CD4-positive, alpha-beta T cell treated with Interleukin-12 subunit alpha and Interleukin-12 subunit beta, for 1 hour (primary cell): ENCODE results near the gene SIAH1.
"Not testable (repeated sequence)": the region's sequence is repeated elsewhere in the genome, so short reads cannot be mapped to it uniquely, and the experiment has no call there.

ENCODE experiments used
- DNase-seq: peaks from one replicate; pipeline ENCODE4 v3.0.0-alpha.2; 2020

Gene SIAH1

DNA sequence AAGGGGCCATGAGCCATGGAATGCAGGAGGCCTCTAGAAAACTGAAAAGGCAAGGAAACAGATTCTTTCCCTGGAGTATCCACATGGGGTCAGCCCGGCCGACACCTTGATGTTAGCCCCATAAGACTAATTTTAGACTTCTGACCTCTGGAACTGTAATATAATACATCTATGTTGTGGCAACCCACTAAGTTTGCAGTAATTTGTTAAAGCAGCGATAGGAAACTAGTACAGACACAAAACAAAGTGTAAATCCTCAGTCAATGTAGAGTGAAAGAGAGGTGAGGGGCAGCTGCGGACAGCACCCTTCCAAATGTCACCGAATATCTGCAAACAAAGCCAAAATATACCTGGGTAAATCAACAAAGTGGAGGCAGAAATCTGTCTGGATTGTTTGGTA lies 7.2 kb upstream of the SIAH1 start:
- no peak for DNase-seq

DNA sequence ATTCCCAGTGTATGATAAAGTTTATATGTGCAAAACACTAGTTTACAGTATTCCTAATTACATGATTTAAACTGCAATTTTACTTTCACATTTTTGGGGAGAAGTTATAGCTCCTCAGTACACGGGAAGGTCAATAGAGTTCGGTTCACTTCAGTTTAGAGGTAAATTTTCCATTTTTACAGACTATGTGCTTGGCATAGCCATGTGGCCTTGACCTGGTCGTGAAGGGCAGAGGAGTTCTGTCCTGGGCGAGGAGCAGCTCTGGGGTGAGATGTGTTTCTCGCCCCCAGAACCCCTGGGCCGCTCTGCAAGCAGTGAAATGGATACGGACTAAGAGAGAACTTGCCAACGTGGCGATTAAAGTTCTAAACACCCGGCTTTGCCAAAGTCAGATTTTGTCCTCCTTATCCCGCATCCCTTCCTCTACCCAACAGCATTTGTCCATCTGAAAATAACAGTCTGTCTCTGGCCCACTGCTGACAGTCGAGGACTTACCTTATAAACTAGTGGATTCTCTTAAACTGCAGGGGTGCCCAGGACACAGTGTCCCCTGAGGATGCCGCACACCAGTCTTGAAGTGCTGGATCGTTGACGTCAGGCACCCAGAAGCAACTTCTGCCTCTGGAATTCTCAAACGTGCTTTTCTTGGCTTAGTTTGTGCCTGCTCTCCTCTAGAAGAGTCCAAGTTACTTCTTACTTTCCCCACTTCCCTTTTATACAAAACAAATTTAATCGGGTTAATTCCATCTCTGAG lies 1.5 kb upstream of the SIAH1 start:
- no peak for DNase-seq

DNA sequence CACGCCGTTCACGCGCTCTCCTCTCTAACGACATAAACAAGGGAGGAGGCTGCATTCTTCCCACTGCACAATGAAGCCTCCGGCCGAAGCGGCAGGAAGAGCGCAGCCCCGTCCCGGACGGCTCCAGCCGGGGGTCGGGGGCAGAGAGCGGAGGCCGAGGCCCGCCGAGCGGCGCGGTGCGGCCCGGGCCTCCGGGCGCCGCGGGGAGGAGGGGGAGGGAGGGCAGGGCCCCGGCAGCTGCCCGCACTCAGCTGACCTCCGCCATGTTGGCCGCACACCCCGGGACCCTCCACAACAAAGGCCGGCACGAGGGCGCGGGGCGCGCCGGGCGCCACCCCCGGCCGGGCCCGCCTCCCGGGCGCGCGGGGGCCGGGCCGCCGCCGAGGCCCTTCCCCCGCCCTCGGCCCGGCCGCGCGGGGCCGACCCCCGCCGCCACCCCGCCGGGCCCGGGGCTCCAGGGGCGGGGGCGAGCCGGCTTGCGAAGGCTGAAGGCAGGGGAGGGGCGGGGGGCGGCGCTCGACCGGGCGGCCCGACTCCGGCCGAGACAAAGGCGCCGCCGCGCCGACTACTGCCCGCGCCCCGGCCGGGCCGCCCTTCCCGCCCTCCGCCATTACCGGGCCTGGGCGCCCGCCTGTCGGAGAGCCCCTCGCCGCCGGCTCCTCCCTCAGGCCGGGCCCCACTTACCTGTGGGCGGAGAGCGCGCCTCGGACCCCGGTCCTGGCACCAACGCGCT lies 527 bp downstream of the SIAH1 start:
- DNase-seq: peak; percentile 53

DNA sequence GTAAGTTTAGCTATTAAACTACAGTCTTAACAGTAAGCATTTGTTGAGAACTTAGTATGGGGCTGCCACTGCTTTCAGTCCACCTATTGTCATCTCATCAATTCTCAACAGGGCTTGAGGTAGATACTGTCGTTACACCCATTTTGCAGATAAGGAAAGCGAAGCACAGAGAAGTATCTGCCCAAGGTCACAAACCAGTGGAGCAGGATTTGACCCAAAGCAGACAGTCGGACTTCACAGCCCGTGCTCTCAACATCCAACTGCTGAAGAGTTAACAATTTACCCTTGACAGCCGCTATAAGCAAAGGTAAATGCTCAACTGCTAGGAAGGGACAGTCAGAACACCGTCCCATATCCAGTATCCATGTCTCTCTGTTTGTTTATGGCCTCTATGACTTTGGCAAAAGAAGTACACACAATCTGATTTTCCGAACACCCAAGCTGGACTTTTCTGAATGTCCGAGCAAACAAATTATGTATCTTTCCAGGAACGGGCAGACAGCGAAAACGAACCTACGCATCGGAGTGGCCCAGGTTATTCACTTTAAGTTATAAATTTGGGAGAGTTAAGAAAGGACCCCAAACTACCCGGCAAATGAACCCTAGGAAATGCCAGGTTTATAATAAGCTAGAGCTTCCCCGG lies 1.2 kb downstream of the SIAH1 start:
- peak; percentile 6 for DNase-seq

DNA sequence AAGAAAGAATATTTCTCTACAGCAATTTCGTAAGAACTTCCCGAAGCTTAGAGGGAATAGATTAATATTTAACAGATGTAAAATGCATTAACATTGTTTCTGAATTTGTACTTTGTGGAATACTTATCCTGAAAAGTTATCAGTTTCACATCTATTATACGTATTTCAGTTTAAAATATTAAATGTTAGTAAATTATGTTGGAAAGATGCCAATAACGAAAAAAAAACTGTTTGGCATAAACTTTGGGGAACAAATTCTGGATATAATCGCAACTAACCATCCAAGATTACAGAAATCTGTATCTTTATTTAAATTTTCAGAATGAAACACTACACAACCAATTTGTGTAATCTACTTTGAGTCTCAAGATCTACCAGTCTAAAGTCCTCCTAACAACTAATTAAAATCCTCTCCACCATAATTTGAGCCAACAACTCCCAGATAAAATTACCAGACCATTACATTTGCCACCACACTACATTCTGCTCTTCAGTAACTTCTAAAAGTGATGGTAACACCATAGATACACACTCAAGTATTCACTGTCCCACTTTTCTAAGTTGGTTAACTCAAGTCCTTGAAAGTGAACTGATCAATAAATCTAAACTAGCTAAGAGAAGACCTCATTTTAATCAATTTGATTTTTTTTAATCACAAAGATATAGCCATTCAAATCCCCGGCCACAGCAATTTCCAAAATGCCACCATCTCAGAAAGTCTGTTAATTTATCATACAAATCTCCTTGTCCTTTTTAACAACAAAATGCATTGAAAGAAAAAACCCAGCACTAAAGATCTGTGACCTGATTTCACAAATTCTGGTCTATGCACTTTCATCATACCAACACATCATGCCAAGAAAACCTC lies 2.0 kb downstream of the SIAH1 start:
- no peak for DNase-seq

DNA sequence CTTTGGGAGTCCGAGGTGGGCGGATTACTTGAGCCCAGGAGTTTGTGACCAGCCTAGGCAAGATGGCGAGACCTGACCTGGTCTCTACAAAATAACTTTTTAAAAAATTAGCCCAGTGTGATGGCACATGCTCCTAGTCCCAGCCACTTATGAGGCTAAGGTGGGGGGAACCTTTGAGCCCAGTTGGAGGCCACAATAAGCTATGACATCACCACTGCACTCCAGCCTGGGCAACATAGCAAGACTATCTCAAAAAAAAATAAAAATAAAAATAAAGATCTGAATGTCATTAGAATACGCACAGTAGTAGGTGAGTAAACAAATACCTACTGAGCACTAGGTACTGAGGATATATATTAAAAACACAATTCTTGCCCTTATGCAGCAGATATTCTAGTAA lies 3.1 kb downstream of the SIAH1 start:
- no peak for DNase-seq

DNA sequence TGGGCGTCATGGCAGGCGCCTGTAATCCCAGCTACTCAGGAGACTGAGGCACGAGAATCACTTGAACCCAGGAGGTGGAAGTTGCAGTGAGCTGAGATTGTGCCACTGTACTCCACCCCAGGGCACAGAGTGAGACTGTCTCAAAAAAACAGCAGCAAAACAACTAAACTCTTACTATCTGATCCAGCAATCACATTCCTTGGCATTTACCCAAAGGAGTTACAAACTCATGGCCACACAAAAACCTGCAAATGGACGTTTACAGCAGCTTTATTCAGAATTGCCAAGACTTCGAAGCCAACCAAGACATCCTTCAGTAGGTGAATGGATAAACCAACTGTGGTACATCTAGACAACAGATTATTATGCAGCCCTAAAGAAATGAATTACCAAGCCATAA lies 4.0 kb downstream of the SIAH1 start:
- no peak for DNase-seq

DNA sequence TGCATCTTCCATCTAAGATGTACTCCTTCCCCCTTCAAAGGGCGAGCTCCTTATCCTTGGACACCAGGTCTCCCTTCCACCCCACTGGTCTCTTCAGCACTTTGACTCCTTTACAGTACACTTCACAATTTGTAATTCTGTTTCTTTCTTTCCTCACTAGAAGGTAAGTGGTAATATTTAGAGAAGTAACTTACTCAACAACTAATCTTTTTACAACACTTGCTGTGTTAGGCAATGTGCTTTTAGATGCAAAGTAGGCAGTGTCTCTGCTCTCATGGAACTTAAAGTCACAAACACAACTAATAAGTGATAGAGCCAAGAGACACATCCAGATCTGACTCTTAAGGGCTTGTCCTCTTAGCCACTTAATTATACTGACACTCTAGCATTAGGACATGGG lies 6.4 kb downstream of the SIAH1 start:
- no peak for DNase-seq

DNA sequence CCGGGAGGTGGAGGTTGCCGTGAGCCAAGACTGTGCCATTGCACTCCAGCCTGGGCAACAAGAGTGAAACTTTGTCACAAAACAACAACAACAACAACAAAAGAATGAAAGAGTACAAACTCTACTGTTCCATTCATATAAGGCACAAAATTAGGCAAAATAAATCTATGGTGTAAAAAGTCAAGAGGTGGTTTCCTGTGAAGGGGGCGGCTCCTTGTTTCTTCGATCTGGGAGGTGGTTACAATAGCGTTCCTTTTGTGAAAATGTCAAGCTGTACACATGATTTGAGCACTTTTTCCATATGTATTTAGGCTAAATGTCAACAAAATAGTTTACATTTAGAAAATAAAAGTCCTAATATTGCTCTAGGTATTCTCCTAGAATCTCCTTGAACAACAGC lies 6.9 kb downstream of the SIAH1 start:
- DNase-seq: no peak

DNA sequence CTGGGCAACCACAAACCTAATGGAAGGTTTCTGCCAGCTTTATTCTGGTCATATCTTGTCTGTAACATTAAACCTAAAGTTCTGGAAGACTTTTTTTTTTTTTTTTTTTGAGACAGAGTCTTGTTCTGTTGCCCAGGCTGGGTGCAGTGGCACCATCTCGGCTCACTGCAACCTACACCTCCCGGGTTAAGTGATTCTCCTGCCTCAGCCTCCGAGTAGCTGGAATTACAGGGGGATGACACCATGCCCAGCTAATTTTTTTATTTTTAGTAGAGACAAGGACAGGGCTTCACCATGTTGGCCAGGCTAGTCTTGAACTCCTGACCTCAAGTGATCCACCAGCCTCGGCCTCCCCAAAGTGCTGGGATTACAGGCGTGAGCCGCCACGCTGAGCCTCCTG lies 7.9 kb downstream of the SIAH1 start:
- DNase-seq: not testable (repeated sequence)

DNA sequence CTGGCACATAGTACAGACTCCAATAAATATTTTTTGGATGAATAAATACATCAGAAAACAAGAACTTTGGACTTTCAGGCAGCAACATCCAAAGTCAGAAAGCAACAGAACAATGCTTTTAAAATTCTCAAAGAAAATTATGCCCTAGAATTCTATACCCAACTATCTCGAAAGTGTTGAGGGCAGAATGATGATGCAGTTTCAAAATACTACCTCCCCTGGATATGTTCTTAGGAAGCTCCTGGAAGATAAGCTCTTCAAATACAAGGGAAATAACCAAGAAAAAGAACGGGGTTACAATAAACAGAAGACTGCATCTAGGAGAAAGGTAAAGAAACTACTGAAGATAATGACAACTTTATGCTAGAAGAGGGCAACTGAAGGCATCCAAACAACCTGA lies 11.0 kb downstream of the SIAH1 start:
- DNase-seq: no peak

DNA sequence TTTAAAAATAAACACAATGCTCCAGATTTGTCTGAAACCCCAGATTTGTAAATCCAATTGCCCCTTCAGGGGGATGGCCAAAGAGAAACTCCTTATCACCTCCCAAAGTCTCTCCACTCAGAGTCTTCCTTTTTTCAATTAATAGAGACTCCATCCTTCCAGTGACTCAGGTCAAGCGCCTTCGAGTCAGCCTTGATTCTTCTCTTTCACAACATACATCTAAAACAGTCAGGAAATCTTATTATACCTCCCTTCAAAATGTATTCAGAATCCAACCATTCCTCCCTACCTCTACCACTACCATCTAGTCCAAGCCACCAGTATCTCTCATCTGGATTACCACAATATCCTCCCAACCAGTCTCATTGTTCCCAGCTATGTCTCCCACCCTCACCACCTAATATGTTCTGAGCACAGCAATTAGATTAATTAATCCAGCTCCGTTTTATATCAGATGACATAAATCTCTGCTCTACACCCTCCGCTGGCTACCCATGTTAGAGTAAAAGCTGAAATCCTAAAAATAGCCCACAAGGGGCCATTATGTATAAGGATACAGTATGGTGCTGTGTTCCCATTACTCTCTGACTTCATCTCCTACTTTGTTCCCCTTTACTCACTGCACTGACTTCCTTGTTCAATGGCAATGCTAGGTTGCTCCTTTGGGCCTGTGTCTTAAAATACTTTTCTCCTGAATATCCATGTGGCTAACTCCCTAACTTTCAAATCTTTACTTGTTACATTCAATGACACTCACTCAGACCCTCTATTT lies 11.8 kb downstream of the SIAH1 start:
- no peak for DNase-seq

DNA sequence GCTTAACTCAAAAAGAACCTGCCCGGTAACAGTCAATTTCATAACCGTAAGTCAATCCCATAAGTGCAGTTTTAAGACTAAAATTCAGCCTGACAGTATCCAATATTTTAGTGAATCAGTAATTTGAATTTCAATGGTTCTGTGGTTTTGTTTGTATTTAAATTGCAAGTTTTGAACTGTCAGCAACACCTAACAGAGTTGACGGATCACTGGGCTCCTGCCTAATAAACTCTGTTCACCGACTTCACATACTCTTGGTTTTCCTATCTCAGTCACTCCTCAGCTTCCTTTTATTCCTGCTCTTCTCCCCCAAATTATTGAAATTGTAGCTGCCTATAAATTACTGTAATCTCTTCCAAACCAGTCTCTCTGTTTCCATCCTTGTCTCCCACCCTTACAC lies 12.5 kb downstream of the SIAH1 start:
- no peak for DNase-seq

DNA sequence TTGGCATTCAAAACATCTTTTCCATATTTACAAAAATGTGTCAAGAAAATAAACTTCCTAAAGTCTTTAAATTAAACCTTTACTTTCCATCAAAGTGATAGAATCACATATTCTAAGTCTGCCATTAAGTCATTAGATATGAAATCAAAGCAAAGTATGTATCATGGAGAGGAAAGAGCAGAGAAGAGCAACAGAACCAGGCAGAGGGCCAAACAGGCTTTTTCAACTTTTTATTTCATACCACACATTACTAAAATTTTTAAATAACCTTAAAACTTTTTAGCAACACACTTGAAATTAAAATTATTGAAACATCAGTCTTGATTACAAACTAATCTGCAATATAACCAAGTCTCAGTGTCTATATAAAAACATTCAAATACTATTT lies 13.8 kb downstream of the SIAH1 start:
- DNase-seq: no peak

DNA sequence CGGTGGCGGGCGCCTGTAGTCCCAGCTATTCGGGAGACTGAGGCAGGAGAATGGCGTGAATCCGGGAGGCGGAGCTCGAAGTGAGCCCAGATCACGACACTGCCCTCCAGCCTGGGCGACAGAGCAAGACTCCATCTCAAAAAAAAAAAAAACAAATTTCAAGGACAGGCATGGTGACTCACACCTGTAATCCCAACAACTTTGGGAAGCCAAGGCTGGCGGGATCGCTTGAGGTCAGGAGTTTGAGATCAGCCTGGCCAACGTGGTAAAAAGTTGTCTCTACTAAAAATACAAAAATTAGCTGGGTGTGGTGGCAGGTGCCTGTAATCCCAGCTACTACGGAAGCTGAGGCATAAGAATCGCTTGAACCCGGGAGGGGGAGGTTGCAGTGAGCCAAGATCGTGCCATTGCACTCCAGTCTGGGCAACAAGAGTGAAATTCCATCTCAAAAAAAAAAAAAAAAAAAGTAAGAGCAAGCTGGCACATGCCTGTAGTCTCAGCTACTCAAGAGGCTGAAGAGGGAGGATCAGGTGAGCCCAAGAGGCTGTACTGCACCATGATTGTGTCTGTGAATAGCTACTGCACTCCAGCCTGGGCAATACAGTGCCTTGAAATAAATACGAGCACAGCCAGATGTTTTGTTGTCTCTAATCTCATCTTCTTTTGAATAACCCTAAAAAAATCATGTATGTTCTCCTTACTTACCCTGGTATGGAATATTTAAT lies 14.4 kb downstream of the SIAH1 start:
- DNase-seq: not testable (repeated sequence)

DNA sequence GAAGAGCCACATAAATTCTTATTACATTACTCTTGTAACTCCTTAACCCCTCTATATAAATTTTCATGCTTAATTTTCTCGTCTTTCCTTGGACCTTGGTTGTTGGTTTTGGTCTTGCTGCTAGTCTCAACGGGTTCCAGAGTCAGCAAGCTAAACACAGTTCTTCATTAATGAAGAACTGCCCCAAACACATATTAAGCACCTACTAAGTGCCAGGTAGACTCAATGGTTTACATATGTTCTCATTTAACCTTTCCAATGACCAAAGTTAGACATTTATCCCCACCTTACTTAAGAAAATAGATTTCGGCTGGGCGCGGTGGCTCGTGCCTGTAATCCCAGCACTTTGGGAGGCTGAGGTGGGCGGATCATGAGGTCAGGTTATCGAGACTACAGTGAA lies 15.0 kb downstream of the SIAH1 start:
- no peak for DNase-seq

DNA sequence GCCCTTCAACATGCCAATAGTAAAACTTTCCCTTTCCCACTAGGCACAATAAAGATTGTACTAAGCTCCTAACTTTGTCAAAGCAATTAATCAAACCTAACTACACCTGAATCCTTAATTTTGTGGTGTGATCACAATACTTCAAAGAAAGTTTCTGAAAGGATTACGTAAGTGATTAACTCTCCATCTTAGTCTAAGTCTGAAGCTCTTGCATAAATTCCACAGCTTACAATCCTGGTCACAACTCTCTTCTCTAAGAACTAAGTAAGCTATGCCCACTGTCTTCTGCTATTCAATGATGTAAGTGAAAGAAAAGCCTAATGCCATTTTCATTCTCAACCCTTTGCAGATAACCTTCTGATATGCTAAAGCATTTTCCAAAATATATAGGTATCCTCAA lies 15.4 kb downstream of the SIAH1 start:
- no peak for DNase-seq

DNA sequence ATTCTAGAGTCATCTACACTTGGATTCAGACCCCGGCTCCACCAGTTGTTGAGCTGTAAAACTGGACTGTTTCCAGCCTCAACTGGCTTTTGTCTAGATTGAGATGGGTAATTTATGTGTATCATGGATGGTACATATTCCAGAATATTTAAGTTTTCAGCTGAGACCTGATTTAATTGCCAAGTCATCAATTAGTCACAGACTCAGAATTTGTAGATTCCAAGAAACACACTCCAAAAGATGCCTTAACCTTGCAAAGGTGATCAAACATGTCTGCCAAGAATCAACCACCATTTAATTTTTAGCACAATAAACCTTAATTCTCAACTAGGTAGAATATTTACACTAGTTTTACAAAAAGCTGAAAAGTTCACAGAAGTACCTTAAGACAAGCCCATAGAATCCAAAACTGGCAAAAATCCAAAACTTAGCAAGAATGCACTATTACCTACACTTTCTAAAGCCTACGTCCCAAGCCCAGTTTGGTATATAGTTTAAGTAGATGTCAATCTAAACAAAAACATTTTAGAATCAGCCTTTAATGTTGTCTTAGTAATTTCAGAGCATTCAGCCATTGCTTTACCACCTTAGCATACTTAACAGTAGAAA lies 17.7 kb downstream of the SIAH1 start:
- DNase-seq: no peak

DNA sequence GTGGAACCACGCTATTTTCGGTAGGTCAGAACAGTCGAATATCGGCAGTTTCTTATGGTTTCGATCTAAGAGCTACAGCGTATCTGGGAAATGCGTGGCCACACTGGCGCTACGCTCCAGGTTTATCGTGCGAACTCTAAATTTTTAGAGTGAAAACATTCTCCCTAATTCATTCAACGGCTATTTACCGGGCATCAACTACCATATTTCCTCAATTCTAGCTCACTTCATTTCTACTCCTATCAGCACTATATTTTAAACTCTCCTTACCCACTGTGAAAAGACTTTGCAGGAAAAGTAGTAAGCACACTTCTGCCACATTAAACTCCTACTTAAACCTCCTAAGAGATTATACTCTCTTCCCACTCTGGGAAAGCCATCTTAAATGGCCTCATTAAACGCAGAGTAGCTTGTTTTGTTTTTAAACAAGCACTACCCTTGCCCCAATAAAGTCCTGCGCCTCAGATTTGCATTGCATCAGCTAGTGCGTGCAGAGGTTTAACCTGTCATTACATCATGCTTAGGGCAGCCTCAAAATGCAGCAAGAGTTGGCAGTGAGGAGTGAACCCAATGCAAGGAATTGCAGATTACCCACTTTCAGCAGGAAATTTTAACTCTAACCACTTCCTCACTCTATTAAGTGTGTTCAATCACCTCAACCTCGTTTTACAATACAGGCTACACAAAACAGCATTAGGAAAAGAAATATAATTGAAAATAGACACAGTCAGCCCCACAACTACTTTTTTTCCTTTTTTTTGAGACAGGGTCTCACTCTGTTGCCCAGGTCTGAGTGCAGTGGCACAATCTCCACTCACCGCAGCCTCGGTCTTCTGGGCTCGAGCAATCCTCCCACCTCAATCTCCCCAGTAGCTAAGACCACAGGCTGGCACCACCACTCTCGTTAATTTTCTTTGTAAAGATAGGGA lies 18.8 kb downstream of the SIAH1 start:
- peak; percentile 61 for DNase-seq

DNA sequence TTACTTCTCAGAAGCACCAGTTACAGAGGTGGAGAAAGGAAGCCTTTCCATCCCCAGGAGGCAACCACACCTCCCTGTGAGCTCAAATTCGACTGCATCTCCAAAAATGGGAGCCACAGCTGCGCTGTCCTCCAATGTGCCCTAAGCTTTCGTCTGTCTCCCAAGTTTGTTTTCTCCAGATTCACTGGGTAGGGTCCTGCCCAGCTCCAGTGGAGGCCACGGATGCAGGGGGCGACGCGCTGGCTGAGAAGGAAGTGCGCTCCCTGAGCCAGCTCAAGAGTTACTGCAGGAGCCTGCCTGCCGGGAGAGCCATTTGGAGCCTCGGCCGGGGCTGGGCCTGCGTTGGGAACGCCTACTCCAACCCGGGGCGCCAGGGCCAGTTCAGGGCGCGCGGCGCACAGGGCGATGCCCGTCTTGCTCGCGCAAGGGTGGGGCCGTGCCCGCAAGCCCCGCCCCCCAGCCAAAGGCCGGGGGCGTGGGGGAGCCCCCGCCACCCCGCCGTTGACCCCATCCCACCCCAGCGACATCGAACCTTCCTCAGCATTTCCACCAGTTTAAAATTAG lies 19.5 kb downstream of the SIAH1 start:
- peak; percentile 78 for DNase-seq
